HG03060 (cell line): Measurements from ENCODE around the gene TNRC6C.
"Not testable (repeated sequence)": the region's sequence is repeated elsewhere in the genome, so short reads cannot be mapped to it uniquely, and the experiment has no call there.

Source experiments
- ATAC-seq: cut with Tn5 transposase; IDR thresholded peaks from one replicate; pipeline ENCODE4 v1.9.1; 2021; ENCODE audit warnings: low read depth, moderate number of reproducible peaks; ENCODE audit not compliant: unreplicated experiment

The TNRC6C gene

DNA sequence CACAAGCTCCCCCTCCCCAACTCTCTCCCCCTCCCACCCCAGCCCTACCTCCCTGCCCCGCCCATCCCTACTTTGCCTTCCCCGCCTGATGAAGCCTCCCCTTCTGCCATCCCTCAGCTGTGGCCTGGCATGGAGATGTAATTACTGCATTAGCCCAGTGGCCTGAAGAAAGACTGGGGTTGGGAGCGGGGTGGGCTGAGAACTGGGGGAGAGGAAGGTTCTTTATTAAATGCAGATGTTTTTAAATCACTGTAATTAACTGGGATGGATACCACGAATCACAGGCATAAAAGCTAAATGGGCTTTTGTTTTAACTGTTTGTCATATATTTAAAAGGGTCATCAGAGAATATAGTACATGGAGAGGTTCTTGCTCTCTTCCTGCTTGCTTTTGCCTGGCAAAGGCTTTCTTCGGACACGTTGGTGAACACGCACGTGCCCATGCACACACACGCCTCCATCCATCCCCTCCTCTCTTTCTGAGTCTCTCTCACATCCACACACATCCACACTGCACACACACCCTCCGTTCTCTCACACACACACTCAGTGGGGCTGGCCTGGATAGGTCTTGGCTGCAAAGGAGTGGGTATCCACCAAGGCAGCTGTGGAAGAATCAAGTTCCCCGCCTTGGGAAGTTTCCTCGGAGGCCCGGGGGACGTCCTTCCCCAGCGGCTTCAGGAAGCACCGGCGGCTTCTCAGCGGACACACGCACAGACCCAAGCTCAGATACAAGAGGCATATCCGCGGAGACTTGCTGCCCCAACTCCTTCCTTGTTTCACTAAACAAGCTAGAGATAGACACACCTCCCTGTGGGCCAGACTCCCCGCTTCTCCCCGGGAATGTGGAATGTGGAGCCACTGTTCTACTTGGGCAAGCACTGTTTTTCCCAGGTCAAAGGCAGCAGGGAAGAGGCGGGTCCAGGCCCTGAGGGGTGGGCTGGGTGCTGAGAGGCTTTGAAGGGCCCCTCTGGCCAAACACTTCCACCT lies 27.4 kb upstream of the TNRC6C start:
- no peak for ATAC-seq

DNA sequence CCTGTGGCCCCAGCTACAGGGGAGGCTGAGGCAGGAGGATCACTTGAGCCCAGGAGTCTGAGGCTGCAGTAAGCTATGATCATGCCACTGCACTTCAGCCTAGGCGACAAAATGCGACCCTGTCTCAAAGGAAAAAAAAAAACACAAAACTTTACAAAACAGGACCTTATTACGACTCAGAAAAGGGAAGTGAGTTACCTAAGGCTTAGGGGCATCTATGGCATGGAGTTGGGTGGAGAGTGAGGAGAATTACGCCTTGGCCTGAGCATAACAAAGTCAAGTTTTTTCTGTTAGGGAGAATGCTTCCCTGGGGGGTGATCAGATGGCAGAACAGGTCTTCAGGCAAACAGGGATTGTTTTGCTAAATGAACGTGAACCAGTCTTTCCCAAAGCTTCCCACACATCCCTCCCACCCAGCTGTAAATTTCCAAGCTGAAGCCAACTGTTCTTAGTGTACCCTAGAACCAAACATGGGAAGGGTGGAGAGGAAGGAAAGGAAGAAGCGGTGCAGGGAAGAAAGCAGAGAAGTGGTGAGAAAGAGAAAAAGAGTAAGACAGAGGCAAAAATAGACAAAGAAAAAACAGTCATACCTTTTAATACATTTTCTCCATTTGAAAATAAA lies 24.6 kb upstream of the TNRC6C start:
- ATAC-seq = no peak

DNA sequence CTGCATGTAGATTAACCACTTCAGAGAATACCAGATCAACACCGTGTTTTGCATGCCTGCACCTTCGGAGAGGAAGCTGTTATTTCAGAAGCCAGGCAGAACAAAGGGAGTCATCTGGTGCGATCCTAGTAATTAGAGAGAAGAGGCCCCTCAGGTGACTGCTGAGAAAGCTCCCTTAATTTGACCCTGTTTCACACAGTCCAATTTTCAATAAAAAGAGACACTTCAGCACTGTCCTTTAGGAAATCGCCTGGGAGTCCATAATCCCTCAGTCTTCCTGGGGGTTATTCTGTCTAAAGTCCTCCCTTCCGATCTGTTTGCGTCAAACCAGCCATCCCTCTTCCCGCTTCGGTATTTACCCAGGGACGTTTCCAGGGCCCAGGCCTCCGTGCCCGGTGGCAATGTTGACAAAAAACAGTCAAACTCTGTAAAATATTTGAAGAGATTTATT lies 23.4 kb upstream of the TNRC6C start:
- ATAC-seq = no peak

DNA sequence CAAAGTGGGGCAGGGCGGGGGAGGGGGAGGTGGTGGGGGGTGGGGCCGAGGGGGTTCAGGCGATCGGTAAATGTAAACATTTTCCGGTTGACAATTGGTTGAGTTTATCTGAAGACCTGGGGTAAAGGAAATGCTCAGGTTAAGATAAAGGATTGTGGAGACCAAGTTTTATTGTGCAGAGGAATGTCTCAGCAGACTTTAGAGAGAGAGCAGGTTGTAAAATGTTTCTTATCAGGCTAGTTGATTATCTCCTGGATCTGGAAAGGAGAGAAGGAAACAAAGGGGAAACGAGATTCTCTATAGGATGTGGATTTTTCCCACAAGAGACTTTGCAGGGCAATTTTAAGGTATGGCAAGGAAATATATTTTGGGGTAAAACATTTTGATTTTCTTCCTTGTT lies 22.8 kb upstream of the TNRC6C start:
- not testable (repeated sequence) for ATAC-seq

DNA sequence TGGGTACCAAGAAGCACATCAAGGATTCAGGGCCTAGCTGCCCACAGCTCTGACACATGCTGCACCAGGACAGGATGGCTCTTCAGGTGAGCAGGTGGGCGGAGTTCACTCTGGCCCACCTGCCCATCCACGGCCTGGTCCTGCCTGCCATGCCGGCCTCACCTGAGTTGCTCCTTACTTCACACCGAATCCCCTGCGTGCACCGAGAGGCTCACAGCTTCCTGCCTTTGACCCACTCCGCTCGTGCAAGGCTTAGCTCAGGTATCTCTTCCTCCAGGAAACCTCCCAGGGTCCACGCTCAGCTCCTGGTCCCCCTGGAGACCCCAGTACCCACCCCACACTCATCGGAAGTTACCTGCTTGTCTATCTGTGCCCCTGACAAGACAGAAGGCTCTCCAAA lies 21.6 kb upstream of the TNRC6C start:
- ATAC-seq = no peak

DNA sequence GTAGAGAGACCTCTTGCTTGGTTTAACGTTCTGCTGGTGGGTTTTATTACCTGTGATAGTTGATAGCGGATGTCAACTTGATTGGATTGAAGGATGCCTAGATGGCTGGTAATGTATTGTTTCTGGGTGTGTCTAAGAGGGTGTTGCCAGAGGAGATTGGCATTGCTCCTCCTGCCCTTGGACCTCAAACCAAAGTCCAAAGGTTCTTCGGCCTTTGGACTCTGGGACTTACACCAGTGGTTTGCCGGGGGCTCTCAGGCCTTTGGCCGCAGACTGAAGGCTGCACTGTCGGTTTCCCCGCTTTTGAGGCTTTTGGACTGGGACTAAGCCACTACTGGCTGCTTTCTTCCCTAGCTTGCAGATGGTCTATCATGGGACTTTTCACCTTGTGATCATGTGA lies 17.5 kb upstream of the TNRC6C start:
- ATAC-seq = no peak

DNA sequence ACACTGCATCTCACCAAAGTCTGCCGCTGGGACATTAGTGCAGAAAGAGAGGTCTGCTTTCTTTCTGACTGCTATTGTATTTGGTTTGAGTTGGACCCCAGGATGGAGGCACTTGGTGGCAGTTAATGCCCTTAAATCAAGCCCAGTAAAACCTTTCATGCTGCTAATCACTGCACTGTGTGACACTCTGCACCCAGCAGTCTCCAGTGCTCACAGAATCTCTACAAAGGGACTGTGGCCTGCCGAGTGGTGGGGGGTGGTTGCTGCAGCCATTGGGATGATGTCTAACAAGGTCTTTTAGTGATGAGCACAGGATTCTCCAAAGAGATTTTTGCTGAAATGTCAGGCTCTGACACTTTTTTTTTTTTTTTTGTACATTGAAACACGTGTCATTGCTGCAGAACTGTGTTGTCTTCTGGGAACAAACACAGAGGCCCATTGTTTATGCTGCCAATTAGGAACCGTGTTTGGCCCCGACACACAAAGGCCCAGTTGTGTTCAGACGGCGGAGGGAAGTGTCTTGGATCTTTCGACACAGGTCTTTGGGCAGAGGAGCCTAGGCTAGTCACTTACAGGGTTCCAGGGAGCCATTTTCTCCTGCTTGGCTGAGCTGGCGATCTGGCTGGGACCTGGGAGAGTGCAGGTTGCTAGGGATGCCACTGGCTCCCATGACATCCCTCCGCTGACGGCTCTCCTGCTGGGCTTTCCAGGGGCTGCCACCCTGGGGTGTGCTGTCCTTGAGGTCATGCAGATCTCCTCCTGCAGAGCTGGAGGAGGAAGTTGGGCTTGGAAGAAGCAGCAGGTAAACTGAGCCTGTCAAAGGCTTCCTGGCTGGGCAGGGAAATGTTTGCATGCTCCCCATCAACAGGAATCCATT lies 16.2 kb upstream of the TNRC6C start:
- no peak for ATAC-seq

DNA sequence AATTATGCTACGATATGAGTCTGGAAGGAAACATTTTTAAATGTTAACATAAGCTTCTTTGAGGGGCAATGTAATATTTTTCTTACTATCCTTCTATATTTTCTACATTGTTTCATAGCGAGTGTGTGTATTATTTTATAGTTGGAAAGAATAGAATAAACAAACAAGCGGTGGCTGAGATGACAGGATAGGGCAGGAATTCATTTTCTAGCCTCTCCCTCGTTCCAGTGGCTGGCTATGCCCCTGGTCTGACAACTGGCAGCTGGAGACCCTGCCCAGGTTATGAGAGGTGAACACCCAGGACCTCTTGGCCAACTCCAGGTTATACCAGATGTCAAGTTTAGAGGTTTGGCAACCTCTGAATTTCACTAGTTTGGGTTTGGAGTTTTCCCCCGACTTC lies 14.5 kb upstream of the TNRC6C start:
- ATAC-seq = no peak

DNA sequence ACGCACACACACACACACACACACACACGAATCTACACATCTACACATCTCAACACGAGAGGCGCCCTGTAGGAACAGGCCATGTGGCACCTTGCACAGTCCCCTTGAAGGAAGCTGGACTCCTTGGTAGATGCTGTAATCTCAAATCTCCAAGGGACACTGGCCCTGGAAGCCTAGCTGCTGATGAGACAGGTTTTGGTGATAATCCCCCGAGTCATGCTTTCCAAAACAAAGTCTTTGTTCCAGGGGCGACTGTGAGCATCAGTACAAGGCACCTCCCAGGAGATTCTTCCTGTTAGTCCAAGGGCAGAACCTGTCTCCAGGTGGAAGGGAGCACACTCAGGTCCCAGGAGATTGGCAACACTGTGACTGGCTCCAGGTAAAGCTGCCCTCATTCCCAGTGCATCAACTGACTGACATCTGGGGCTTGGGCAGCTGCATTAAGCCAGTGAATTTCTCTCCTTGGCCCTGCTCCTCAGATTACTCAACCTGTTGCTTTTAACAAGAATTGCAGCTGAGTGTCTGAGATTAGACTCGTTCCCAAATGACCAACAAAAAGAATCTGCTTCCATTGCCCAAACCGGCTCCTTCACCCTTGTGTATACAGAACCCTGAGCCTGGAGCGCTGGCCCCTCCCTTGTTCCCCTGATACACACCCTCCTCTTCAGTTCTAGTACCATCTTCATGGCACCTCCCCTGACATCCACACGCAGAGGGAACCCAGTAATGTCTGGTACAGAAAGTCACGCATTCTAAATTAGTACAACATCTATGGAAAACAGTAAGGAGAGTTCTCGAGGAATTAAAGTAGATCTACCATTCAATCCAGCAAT lies 13.9 kb upstream of the TNRC6C start:
- no peak for ATAC-seq

DNA sequence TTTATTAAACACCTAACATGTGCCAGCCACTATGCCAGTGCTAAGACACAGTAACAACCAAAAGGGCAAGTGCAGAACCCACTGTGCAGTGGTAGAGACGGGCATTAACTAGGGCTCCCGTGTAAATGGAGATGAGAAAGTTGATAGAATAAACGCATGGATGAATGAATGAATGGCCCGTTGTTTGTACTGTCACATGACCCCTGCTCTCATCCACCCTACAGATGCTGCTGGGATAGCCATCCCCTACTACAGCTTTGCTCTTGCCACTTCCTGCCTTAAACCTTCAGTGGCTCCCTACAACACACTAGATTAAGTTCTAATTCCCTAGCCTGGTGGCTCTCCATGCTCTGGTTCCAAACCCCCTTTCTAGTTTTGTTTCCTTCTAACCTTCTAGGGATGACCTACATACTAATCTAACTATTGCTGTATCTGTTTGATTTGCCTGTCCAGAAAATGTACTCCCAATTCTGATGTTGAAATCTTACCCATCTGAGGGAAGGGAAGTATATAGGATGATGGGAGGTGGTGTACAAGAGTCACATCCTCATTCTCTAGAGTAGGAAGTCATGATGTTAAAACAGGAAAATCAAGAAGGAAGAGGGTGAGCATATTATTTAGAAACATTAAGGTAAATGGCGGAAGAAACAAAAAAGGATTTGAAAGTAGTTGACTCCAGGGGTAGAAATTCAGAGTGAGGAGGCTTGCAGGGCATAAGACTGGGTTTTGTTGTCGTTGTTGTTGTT lies 11.4 kb upstream of the TNRC6C start:
- ATAC-seq = no peak

DNA sequence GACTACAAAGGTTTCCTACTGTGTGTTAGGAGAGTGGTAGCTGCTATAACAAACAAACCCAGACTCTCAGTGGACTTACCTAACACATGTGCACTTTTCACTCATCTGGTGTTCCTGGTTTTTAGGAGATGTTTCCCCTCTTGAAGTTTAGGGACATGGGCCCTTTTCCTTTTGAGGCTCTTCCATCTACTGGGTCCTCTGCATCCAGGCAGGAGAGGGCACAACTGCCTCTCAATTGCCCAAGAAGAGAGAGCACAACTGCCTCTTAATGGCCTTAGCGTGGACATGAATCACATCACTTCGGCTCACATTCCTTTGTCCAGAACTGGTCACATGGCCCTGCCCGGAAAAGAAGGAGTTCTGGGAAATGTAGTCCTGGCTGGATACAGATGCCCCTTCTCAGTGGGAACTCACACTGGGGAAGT lies 9.8 kb upstream of the TNRC6C start:
- ATAC-seq = no peak

DNA sequence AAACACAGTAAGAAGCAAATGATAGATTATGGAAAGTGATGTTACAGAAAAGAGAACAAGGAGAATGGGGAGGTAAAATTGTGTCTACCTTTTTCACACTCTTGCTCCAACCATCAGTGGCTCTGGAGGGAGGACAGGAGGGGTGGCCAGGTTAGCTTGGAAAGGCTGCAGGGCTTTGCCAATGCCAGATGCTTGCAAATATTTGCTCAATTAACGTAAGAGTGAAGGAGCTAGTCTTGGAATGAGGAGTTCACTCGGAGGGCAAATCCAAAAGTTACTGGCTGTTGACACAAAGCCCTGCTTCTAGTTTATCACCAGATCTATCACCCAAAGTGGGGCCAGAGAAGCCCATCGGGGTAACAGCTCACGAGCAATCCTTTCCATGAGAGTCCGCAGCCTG lies 7.4 kb upstream of the TNRC6C start:
- ATAC-seq = no peak

DNA sequence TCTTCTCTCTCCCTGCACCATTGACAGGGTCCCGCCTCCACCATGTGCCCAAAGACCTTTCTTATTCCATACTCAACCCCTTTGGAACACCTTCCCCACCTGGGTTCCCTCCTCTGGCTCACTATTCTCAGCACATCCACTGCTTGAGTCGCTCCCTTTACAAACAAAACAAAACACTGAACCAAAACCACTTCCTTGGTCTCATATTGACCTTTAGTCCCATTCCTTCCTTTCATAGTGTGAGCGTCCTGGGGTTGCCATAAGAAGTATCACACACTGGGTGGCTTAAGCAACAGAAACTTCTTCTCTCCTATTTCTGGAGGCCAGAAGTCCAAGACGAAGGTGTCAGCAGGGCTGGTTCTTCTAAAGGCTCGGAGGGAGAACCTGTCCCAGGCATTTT lies 6.1 kb upstream of the TNRC6C start:
- no peak for ATAC-seq

DNA sequence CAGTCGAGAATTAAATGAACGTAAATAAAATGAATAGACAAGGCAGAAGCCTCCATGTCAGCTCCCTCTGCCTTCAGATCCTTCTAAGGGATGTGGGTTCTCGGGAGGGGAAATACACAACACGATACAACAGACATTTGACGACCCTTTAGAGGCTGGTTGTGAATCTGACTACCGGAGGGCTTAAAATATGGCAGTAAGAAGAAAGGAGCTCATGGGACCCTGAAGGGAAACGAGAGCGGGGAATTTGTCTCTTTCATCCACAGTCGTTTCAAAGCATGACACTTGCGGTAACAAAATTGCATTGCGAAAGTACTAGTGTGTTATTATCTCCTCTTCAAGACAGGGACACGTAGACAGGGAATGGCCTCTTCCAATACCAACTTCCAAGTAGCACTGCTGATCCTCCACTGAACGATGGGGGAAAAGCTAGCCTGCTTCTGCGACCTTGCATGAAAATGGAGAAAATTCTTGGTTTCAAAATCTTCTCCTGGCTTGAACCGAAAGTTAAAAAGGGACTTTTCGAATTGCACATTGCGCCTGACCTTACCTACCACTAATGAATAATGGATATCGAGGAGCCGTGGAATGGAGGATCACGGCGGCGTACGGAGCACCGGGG lies 1.2 kb upstream of the TNRC6C start:
- ATAC-seq = no peak

DNA sequence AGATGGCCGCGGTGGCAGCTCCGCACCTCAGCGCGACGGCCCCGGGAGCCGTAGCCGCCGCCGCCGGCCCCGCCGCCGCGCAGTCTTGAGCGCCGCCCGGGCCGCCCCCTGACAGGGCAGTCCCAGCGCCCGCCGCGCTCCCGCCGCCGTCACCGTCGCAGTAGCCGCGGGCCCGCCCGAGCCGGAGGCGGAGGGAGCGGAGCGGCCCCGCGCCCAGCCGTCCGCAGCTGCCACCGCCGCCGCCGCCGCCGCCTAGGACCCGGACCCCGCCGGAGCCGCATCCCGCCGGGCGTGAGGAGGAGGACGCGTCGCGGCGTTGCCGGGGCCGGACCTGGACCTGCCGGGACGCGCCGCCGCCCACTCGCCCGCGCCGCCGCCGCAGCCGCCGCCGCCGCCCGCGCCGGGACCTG lies 218 bp downstream of the TNRC6C start:
- no peak for ATAC-seq

DNA sequence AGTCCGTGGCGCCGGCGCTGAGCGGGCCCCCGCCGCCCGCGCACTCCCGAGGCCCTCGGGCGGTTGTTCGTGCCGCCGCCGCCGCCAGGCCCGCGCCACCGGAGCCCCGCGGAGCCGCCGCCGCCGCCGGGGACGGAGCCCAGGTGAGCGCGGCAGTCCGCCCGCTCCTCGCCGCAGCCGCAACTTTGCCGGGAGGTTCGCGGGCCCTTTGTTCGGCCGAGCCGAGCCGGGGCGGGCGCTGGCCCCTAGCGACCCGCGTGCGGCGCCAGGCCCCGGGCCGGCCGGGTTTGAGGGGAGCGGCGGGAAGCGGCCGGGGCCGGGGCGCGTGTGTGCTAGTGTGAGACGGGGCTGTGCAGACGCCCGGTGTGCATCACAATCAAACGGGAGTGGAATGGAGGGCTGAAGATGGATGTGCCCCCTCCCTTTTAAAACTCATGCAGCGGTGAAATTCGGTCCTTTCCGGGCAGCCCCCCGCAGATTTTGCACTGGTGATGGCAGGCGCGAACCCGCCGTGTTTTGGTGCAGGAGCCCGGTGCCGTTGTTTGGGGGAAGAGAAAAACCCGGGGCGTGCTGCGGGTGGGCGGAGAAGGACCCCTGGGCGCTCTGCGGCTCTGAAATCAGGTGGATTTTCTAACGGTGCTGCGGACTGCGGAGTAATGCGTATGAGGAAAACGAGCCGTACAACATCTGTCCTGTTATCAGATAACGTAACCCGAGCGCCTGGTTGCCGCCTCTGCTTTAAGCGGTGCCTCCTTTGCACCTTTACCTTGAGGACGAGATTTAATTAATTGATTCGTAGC lies 823 bp downstream of the TNRC6C start:
- ATAC-seq = no peak

DNA sequence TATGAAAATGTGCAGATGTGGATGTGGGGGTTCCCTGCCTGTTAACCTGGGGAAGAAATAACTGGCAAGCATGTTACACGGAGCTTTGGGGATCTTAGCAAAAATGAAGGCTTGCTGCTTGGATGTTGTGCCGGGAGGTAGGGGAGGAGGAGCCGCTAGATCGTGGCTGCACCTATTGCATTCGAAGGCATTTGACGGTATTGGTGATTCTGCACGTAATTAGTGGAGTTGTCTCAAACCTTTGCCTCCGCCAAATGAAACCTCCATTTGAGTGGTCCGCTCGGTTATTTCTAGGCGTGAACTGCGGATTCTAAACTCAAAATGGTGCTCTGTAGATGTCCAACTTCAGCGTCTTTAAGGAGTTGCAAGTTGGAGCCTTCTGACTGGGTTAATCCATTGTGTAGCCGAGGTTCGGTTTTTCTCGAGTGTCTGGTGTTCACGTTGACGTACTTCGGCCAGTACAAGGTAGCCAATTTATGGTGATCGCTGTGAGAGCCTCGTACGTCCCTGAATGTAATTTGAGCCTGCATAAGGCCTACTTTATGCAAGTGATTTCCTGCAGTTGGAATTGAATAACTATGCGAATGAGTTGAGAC lies 1.5 kb downstream of the TNRC6C start:
- no peak for ATAC-seq

DNA sequence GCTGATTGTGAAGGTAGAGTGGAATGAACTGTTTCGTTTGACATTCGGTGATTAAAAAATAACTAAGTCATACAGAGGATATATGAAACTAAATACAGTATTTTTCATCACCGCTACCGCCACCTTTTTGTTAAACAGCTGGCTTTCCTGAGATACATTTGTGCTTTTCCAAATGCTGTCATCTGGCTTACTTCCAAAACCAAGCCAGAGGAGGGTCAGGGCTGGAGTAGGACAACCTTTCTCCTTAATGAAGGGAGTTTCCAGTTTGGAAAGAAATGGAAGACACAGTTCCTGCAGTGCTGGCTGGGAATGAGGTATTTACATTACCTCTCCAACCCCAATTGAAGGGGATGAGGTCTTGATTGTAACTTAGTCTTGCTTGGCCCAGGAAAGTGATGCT lies 3.2 kb downstream of the TNRC6C start:
- no peak for ATAC-seq
